Urinary bladder (tissue), 4 donors: ENCODE measurements around the gene AMPD2. TPM values are rescaled to one million over a fixed set of nuclear protein-coding genes. Genes with fewer than 3 reads are reported as not detected.

Experiments
- DNase-seq: peaks from one replicate; pipeline ENCODE4 v3.0.0-alpha.2; 2015; ENCODE audit errors: extremely low spot score
- H3K27ac ChIP-seq: one replicate; pipeline ENCODE4 v1.5.1; 2013; ENCODE audit warnings: low read depth, mild to moderate bottlenecking, moderate library complexity
- H3K36me3 ChIP-seq: one replicate; pipeline ENCODE4 v1.6.1; 2013; ENCODE audit warnings: mild to moderate bottlenecking, moderate library complexity; ENCODE audit not compliant: insufficient read depth
- H3K4me1 ChIP-seq: one replicate; pipeline ENCODE4 v1.6.1; 2013; ENCODE audit warnings: mild to moderate bottlenecking, moderate library complexity; ENCODE audit not compliant: insufficient read depth
- H3K4me3 ChIP-seq: one replicate; pipeline ENCODE4 v1.5.1; 2013; ENCODE audit warnings: low read depth, low read length
- WGBS: extraction: QIAGEN DNeasy Blood & Tissue Kit; methylation state at CpG from one replicate; pipeline ENCODE4 v1.1.7; 2013; 5-methylcytosine and 5-hydroxymethylcytosine counted together
- polyA plus RNA-seq: library from polyadenylated mRNA; stranded (reverse); fragments of 200-250 nt; gene quantifications from one replicate; pipeline ENCODE4 v1.2.3, GENCODE V29; 2013
- total RNA-seq: library from RNA; depleted of rRNA; stranded (reverse); fragments of >200 nt; gene quantifications from one replicate; pipeline ENCODE4 v1.2.3, GENCODE V29; 2014
- donor health status: healthy with polysubstance abuse.
- donor health status: healthy.

AMPD2 gene
- total and polyA plus RNA-seq, 2 donors, result 29.2 to 36.1 TPM

DNA sequence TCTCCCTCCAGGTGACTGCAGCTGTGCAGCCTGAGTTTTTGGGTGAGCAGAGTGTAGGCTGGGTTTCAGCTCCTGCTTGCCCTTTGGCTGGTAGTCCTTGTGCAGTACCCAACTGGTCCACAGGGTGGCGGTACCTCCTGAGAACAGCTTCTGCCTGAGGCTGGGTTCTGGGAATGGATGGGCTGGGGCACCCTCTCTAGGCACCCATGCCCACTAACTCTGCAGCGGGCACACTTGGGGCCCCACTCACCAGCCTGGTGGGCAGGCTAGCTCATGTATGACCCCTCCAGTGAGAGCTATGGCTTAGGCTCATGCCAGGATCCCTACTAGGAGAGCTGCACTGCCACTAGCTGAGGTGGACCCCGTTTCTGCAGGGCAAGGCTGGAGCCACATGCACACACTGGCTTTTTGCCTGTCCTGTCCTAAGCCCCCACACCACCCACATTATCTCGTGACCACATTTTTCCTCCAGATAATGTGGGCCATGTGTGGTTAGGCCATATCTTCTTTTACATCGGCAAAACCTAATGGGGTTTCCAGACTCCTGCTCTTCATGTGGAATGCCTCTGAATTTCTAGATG is 20.7 kb downstream of the AMPD2 start:
- no peak for DNase-seq
- Histone ChIP-seq H3K36me3 (no peaks in the 10 kb centered on the region), H3K27ac (no peak overlapping the region), H3K4me1 (no peaks in the 10 kb centered on the region), H3K4me3 (no peak overlapping the region)
- WGBS, result 47% methylated on average over 5 of the region's 5 CpGs

- Histone ChIP-seq H3K4me1 (no peaks in the 10 kb centered on the region), H3K27ac (no peak overlapping the region), H3K36me3 (no peaks in the 10 kb centered on the region), H3K4me3 (no peak overlapping the region)
- no peak for DNase-seq
- WGBS, result 74% methylated on average over 2 of the region's 2 CpGs
Measured at GRCh38 chr1:109641078-109641740, 21.6 kb downstream of the AMPD2 start.

DNA sequence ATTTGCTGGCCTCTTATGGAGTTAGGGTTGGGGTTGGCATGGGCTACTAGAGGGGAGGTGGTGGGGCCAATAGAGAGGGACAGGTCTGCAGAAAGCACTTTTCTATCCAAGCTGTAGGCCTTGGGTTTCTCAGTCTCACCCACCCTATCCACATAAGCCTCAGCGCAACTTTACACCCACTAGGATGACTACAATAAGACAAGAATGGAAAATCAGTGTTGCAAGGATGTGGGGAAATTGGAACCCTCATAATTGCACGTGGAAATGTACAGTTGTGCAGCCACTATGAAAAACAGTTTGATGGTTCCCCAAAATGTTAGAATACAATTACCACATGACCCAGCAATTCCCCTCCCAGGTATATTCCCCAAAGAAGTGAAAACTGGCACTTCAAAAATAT is 22.2 kb downstream of the AMPD2 start:
- no peak for DNase-seq
- no peaks in the 10 kb centered on the region for H3K4me1 ChIP-seq
- H3K27ac ChIP-seq, result no peak overlapping the region
- WGBS, result 87% methylated on average over 2 of the region's 2 CpGs
- no peaks in the 10 kb centered on the region for H3K36me3 ChIP-seq
- no peak overlapping the region for H3K4me3 ChIP-seq

GRCh38 chr1:109642626-109643025 is 23.0 kb downstream of the AMPD2 start:
- H3K4me1 ChIP-seq, result no peaks in the 10 kb centered on the region
- H3K36me3 ChIP-seq, result no peaks in the 10 kb centered on the region
- H3K27ac ChIP-seq, result no peak overlapping the region
- DNase-seq, result no peak
- 82% methylated on average over 3 of the region's 3 CpGs for WGBS
- H3K4me3 ChIP-seq, result no peak overlapping the region

DNA sequence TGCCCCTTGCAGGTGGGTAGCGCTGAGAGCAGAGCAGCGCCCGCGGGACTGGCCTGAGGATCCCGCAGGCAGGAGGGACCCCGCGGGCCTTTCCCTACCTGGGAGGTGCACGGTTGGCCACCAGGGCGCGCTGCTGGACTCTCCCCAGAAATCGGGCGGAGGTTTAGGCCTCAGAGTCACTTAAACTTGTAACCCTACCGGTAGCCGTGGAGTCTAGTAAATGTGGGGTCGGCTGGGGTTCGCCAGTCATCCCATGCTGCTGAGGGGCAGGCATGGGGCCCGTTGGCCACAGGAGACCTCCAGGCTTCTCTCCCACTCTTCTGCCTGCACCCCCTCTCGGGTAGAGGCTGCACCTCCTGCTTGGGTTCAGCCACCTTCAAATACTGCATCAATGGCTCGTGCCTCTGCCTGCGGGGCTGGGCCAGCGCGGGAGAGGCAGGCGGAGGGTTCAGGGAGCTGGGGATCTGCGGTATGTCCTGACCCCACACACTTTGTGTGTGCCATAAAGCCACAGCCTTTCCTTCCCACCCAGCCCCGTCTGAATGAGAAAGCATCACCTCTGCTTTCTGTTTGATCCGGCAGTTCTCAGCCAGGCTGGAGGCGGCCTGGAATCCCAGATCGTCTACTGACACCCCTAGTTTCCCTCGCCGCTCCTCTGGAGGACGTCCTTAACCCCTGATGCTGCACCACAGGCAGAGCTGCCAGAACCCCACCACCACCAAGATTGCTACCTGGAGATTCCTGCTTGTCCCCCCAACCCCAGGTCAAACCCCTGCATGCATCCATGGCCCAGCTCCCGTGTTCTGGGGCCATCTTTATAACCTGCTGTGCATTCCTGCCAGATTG is 24.0 kb downstream of the AMPD2 start:
- Histone ChIP-seq H3K27ac (no peak overlapping the region), H3K4me3 (no peak overlapping the region), H3K36me3 (no peaks in the 10 kb centered on the region), H3K4me1 (no peaks in the 10 kb centered on the region)
- WGBS, result 36% methylated on average over 32 of the region's 32 CpGs
- DNase-seq, result no peak

DNA sequence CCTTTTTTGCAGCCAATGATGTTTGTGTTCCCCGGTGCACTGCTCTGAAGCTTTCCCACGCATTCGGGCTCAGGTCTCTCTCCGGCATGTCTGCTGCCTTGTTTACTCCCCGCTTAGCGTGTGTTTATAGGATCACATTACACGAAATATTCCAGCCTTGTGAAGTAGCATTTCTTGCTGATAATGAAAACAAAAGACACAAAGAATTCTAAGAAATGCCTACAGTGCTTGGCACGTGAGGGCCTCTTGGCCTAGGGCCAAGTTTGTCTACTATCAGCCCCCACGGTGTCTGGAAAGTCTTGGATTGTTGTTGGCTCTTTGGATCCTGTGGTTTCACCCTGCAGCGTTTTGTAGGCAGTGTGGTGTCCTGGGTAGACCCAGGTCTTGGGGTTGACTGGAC is 25.0 kb downstream of the AMPD2 start:
- DNase-seq, result no peak
- Histone ChIP-seq H3K4me3 (no peak overlapping the region), H3K36me3 (no peaks in the 10 kb centered on the region), H3K4me1 (no peaks in the 10 kb centered on the region), H3K27ac (no peak overlapping the region)
- WGBS, result 32% methylated on average over 10 of the region's 10 CpGs

DNA sequence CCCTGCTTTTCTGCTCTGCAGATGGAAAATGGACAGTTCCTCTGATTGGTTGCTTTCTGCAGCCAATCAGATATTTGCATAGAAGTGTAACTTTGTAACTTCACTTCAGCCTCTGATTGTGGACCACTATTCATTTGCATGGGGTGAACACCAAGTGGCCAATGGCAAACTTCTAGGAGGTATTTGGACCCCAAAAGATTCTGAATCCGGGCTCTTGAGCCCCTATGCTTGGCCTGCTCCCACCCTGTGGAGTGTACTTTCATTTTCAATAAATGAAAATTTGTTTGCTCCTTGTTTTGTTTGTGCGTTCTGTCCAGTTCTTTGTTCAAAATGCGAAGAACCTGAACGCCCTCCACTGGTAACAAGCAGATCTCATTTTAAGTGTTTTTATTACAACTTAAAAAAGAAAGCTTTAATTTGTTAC is 29.9 kb downstream of the AMPD2 start:
- Histone ChIP-seq H3K4me3 (no peak overlapping the region), H3K36me3 (no peaks in the 10 kb centered on the region), H3K4me1 (no peaks in the 10 kb centered on the region), H3K27ac (no peak overlapping the region)
- no peak for DNase-seq
- 49% methylated on average over 4 of the region's 4 CpGs for WGBS

DNA sequence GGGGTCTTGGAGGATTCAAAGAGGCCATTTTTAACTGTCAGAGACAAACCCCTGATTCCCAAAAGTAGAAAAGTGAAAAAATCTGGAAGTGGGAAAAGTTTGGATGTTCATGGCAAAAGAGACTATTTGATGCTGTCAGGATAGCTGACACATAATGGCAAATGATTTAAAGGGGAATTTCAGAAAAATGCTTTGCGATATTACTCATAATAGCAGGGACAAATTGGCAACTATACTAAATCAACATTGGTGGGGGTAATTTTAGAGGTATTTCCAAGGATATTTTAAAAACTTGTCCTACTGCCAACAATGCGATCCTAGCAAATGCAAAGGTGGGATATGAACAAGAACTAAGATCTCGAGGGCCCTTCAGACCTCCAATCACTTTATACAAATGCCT is 31.0 kb downstream of the AMPD2 start:
- Histone ChIP-seq H3K4me3 (no peak overlapping the region), H3K4me1 (no peaks in the 10 kb centered on the region), H3K36me3 (no peaks in the 10 kb centered on the region), H3K27ac (no peak overlapping the region)
- no peak for DNase-seq
- WGBS, result 90% methylated on average over 3 of the region's 3 CpGs

GRCh38 chr1:109652402-109652801 is 32.8 kb downstream of the AMPD2 start:
- no peak overlapping the region for H3K4me3 ChIP-seq
- H3K36me3 ChIP-seq, result no peaks in the 10 kb centered on the region
- 48% methylated on average over 2 of the region's 2 CpGs for WGBS
- H3K4me1 ChIP-seq, result no peaks in the 10 kb centered on the region
- no peak for DNase-seq
- no peak overlapping the region for H3K27ac ChIP-seq

GRCh38 chr1:109653306-109653705 is 33.7 kb downstream of the AMPD2 start:
- no peak for DNase-seq
- Histone ChIP-seq H3K27ac (no peak overlapping the region), H3K36me3 (no peaks in the 10 kb centered on the region), H3K4me1 (no peaks in the 10 kb centered on the region), H3K4me3 (no peak overlapping the region)
- 63% methylated on average over 2 of the region's 2 CpGs for WGBS

DNA sequence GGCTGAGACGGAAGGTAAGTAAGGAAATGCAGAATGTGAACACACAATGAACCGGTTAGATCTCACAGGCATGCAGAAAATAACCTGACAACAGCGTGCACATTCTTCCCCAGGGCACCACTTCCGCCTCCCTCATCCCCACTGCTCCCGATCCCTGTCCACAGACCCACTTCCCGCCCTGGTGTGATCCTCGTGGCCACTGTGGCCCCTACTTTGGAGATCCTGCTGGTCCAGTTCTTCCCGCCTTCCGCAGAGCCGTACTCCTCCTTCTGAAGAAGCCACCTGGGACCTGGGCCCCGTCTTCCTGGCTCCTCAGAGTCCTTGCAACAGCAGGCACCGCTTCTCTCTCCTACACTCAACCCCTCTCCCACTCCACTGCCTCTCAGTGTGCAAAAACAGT is 34.9 kb downstream of the AMPD2 start:
- H3K4me3 ChIP-seq, result no peak overlapping the region
- no peak for DNase-seq
- no peak overlapping the region for H3K27ac ChIP-seq
- 89% methylated on average over 12 of the region's 12 CpGs for WGBS
- no peaks in the 10 kb centered on the region for H3K4me1 ChIP-seq
- no peaks in the 10 kb centered on the region for H3K36me3 ChIP-seq

DNA sequence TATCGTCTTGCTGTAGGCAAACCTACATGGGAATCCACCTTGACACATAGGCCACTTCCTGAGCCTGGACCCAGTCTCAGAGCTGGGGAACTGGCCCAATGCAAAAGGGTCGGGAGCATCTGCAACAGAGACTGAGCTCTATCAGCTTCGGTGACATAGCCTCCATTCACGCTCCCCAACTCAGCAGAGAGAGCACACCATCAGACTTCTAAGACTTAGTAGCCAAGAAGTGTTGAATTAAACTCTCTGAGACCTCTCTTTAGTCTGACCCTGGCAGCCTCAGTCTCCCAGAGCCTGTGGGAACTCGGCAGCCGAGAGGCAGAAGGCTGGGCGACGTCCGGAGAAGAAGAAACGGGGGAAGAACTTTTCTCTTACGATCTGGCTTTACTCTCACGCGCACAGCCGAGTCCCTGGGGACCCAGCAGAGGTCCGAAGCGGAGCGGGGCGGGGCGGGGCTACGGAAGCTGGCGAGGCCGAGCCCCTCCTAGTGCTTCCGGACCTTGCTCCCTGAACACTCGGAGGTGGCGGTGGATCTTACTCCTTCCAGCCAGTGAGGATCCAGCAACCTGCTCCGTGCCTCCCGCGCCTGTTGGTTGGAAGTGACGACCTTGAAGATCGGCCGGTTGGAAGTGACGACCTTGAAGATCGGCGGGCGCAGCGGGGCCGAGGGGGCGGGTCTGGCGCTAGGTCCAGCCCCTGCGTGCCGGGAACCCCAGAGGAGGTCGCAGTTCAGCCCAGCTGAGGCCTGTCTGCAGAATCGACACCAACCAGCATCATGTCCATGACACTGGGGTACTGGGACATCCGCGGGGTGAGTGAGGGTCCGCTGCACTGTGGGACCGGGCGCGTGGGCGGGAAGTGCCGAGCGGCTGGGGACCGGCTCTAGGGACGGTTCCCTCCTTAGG is 36.2 kb downstream of the AMPD2 start, which contains the start of gene GSTM4:
Gene GSTM4, plus strand, starts transcription at position 485 of the 905 bp plus-strand sequence. Its CDS starts 291 bp downstream, at position 776.
- H3K4me1 ChIP-seq, result no peaks in the 10 kb centered on the region
- peak within 1 kb of the TSS; percentile 73 for H3K27ac ChIP-seq
- WGBS, result under 1% methylated on average over 54 of the region's 54 CpGs
- H3K36me3 ChIP-seq, result no peaks in the 10 kb centered on the region
- no peak for DNase-seq
- H3K4me3 ChIP-seq, result peak within 1 kb of the TSS; percentile 49

- 92% methylated on average over 4 of the region's 4 CpGs for WGBS
- DNase-seq, result no peak
- Histone ChIP-seq H3K4me1 (no peaks in the 10 kb centered on the region), H3K27ac (no peak overlapping the region), H3K36me3 (no peaks in the 10 kb centered on the region), H3K4me3 (no peak overlapping the region)
Measured at GRCh38 chr1:109657395-109657794, 37.8 kb downstream of the AMPD2 start.
